NB4 (cell line): Measurements from ENCODE around the gene MAGI1.

Experiments used
- CTCF ChIP-seq: IDR thresholded peaks from one replicate; pipeline ENCODE4 v1.5.1; 2012; ENCODE audit warnings: low read depth, low read length
- MAX ChIP-seq: IDR thresholded peaks from 2 replicates; pipeline ENCODE4 v1.6.1; 2011; ENCODE audit warnings: low read depth, low read length
- POLR2A ChIP-seq: IDR thresholded peaks from 2 replicates; pipeline ENCODE4 v1.6.1; 2011; ENCODE audit warnings: mild to moderate bottlenecking; ENCODE audit not compliant: insufficient read length; ENCODE audit errors: extremely low read depth

- TF ChIP-seq CTCF, result no peak
- TF ChIP-seq POLR2A, result no peak
- TF ChIP-seq MAX, result no peak
These were observed 291.9 kb downstream of the MAGI1 start for GRCh38 chr3:65746848-65747247.
